Measurements from ENCODE around the gene RAD51AP1. TPM values are rescaled to one million over a fixed set of nuclear protein-coding genes. Genes with fewer than 3 reads are reported as not detected.

The RAD51AP1 gene
- total RNA-seq, 1 donor from 2014 or later, result 40.1 TPM

DNA sequence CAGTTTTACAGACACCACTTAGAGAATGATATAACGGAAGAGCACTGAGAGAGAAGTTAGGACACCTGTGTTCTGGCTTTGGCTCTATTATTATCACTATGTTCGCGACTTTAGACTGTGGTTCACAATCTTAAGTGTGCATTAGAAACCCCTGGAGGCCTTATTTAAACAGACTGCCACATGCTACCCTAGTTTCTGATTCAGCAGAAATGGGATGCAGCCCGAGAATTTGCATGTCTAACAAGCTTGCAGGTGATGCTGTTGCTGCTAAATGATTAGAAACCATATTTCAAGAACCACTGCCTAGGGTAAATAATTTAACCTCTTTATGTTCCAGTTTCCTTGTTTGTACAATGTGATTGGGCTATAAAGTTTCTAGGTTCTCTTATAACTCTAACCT lies 3.6 kb upstream of the RAD51AP1 start:
- H3K27me3 Mint-ChIP-seq, result no peaks in the 10 kb centered on the region
- TF ChIP-seq, protein P1, sequence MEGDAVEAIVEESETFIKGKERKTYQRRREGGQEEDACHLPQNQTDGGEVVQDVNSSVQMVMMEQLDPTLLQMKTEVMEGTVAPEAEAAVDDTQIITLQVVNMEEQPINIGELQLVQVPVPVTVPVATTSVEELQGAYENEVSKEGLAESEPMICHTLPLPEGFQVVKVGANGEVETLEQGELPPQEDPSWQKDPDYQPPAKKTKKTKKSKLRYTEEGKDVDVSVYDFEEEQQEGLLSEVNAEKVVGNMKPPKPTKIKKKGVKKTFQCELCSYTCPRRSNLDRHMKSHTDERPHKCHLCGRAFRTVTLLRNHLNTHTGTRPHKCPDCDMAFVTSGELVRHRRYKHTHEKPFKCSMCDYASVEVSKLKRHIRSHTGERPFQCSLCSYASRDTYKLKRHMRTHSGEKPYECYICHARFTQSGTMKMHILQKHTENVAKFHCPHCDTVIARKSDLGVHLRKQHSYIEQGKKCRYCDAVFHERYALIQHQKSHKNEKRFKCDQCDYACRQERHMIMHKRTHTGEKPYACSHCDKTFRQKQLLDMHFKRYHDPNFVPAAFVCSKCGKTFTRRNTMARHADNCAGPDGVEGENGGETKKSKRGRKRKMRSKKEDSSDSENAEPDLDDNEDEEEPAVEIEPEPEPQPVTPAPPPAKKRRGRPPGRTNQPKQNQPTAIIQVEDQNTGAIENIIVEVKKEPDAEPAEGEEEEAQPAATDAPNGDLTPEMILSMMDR (IDR thresholded peaks at IDR 0.05; ENCODE audit: unreplicated experiment), result no peak
- no peak for DNase-seq (ENCODE audit: low spot score, unreplicated experiment)
- peaks cover under 1% of the 10 kb centered on the region for H3K36me3 Mint-ChIP-seq (ENCODE audit: insufficient read depth)
- no peak overlapping the region for H3K27ac Mint-ChIP-seq
- no peaks in the 10 kb centered on the region for H3K9me3 Mint-ChIP-seq (ENCODE audit: low read depth)
- H3K4me3 Mint-ChIP-seq (ENCODE audit: low read depth), result no peak overlapping the region
- peaks cover 28% of the 10 kb centered on the region for H3K4me1 Mint-ChIP-seq (ENCODE audit: low read depth)

DNA sequence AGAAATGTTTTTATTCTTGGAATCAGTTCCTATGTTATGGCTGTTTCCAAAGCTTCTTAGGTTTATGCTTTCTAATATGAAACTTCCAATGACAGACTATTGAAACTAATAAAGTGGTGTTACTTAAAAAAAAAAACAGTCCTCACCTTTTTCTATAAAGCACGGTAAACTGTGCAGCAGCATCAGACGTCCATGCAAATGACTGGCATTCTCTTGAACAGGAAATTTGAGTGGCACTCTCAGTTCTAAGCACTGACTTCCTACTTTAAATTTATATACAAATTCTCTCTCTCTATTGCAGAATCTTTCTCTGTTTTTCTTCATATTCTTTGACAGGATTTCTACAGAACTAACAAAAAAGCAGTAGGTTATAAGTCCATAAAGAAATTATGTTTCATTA lies 2.8 kb upstream of the RAD51AP1 start:
- Mint-ChIP-seq H3K27ac (no peak overlapping the region), H3K27me3 (no peaks in the 10 kb centered on the region), H3K9me3 (ENCODE audit: low read depth) (no peaks in the 10 kb centered on the region), H3K4me1 (ENCODE audit: low read depth) (peaks cover 28% of the 10 kb centered on the region), H3K4me3 (ENCODE audit: low read depth) (no peak overlapping the region), H3K36me3 (ENCODE audit: insufficient read depth) (no peaks in the 10 kb centered on the region)
- TF ChIP-seq, protein P1 (IDR thresholded peaks at IDR 0.05; ENCODE audit: unreplicated experiment), result no peak
- DNase-seq (ENCODE audit: low spot score, unreplicated experiment), result no peak

DNA sequence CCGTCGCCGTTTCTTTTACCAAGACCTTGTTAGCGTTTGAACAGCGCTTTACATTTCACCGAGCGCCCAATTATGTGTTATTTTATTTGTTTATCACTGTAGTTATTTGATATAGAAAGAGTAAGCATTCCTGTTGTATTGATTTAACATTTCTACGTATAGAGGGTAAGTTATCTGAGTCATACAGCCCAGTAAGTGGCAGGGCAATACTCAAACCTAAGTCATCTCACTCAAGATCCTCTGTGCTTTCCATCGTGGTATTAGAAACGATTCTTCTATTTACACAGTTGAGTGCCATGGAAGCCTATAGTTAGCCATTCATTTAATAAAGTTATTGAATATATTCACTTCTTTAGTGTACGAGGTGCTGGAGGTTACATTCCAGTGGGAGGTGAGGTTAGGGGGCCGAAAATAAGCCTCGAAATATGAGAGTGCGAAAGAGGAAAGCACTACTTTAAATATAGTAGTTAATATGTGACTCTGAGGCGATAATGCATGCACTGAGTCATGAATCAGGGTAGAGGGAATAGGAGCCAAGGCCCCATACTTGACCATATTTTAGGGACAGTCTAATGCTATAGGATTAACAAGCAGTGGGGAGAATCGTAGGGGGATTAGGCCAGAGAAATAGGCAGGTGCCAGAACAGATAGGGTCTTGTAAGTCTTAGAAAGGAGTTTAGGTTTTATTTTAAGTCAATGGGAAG lies 629 bp downstream of the RAD51AP1 start:
- Mint-ChIP-seq H3K27ac (peak overlapping the region; percentile 100), H3K36me3 (ENCODE audit: insufficient read depth) (peaks cover 2% of the 10 kb centered on the region), H3K4me1 (ENCODE audit: low read depth) (peaks cover 28% of the 10 kb centered on the region), H3K27me3 (no peaks in the 10 kb centered on the region), H3K9me3 (ENCODE audit: low read depth) (no peaks in the 10 kb centered on the region), H3K4me3 (ENCODE audit: low read depth) (peak overlapping the region; percentile 96)
- TF ChIP-seq, protein P1 (IDR thresholded peaks at IDR 0.05; ENCODE audit: unreplicated experiment), result no peak
- no peak for DNase-seq (ENCODE audit: low spot score, unreplicated experiment)

DNA sequence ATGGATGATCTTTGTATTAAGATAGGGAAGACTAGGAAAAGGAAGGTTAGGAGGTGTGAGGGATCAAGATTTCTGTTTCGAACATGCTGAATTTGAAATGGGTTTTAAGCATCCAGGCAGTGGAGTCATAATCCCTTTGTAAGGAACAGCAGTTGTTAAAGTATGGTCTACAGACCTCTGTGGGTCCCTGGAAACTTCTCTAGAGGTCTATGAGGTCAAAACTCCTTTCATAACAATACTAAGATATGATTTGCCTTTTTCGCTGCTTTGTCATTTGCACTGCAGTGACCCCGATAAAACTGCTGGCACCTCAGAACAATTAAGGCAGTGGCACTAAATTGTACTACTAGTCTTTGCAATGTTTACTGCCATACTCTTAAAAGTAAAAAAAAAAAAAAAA lies 1.5 kb downstream of the RAD51AP1 start:
- no peaks in the 10 kb centered on the region for H3K9me3 Mint-ChIP-seq (ENCODE audit: low read depth)

DNA sequence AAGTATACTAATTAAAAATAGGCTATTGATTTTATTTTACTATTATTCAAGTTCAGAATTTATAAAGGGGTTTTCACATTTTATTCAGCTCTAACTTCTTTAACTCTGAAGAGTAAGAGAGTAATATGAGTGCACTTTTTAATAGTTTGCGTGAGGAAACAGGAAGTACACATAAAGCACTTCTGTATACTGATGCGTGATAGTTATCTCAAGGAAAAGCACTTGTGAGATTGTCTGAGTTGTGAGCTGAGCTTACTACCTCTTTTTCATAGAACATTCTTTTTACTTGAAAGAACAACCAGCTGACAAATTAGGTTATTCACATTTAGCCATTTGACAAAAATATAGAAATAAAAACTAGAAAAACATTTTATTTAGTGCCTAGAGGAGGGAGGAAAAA lies 1.9 kb downstream of the RAD51AP1 start:
- Mint-ChIP-seq H3K36me3 (ENCODE audit: insufficient read depth) (peaks cover 2% of the 10 kb centered on the region), H3K9me3 (ENCODE audit: low read depth) (no peaks in the 10 kb centered on the region), H3K27ac (no peak overlapping the region), H3K27me3 (no peaks in the 10 kb centered on the region), H3K4me3 (ENCODE audit: low read depth) (no peak overlapping the region), H3K4me1 (ENCODE audit: low read depth) (peaks cover 28% of the 10 kb centered on the region)
- DNase-seq (ENCODE audit: low spot score, unreplicated experiment), result no peak
- TF ChIP-seq, protein P1 (IDR thresholded peaks at IDR 0.05; ENCODE audit: unreplicated experiment), result no peak

More for the DNA sequence above, 1.5 kb downstream of the RAD51AP1 start:
- H3K36me3 Mint-ChIP-seq (ENCODE audit: insufficient read depth), result peaks cover 2% of the 10 kb centered on the region
- peaks cover 28% of the 10 kb centered on the region for H3K4me1 Mint-ChIP-seq (ENCODE audit: low read depth)
- H3K27ac Mint-ChIP-seq, result peak overlapping the region; percentile 100
- H3K27me3 Mint-ChIP-seq, result no peaks in the 10 kb centered on the region
- peak overlapping the region; percentile 96 for H3K4me3 Mint-ChIP-seq (ENCODE audit: low read depth)
- DNase-seq (ENCODE audit: low spot score, unreplicated experiment), result no peak
- TF ChIP-seq, protein P1 (IDR thresholded peaks at IDR 0.05; ENCODE audit: unreplicated experiment), result no peak

Data from progenitor cell of endocrine pancreas (in vitro differentiated cells).